ENCODE measurements around the gene PLEKHA6. TPM values are rescaled to one million over a fixed set of nuclear protein-coding genes. Genes with fewer than 3 reads are reported as not detected.

Gene PLEKHA6
- total RNA-seq, 2 donors from 2014 or later: 18.1 to 25.7 TPM

DNA sequence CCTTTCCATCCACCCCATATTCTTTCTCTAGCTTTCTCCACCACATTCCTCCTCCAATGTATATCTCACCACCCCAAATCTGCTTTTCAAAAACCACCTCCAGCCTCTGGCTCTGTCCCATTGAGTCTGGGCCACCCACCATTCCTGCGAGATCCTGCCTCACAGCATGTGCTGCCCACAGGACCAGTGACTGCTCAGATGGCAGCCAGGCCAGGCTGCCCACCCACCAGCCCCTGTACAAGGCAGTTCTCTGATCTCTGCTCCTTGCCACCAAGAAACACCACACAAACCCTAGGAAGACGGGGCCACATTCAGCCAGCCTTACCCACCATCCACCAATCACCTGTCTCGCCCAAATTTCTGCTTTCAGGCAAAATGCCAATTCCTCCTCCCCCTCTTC is 53.7 kb downstream of the PLEKHA6 start:
- H3K36me3 ChIP-seq: no peaks in the 10 kb centered on the region
- no peak for DNase-seq (ENCODE audit: low spot score)
- H3K27ac ChIP-seq: no peak overlapping the region
- no peaks in the 10 kb centered on the region for H3K27me3 ChIP-seq
- TF ChIP-seq, protein P1, sequence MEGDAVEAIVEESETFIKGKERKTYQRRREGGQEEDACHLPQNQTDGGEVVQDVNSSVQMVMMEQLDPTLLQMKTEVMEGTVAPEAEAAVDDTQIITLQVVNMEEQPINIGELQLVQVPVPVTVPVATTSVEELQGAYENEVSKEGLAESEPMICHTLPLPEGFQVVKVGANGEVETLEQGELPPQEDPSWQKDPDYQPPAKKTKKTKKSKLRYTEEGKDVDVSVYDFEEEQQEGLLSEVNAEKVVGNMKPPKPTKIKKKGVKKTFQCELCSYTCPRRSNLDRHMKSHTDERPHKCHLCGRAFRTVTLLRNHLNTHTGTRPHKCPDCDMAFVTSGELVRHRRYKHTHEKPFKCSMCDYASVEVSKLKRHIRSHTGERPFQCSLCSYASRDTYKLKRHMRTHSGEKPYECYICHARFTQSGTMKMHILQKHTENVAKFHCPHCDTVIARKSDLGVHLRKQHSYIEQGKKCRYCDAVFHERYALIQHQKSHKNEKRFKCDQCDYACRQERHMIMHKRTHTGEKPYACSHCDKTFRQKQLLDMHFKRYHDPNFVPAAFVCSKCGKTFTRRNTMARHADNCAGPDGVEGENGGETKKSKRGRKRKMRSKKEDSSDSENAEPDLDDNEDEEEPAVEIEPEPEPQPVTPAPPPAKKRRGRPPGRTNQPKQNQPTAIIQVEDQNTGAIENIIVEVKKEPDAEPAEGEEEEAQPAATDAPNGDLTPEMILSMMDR (IDR thresholded peaks at IDR 0.05): no peak
- H3K4me1 ChIP-seq: peaks cover 0 to 4% of the 10 kb centered on the region in 2 donors
- no peaks in the 10 kb centered on the region for H3K9me3 ChIP-seq
- no peak overlapping the region for H3K4me3 ChIP-seq

DNA sequence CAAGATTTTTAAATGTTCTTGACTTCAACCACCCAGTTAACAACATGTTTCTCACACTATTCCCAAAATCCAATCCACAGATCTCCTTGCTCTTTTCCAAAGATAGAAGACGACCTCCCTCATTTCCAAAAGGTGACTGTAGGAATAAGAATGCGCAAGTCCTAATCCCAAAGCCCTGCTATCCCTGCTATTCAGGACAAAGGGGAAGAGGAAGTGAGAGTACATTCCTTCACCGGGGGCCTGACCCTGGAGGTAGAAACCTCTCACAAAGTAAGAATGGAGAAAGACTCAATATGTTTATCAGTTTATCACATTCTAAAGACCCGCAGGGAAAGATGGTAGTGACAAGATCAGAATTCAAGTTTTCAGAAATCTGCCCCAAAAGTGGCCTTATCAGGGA is 55.7 kb downstream of the PLEKHA6 start:
- no peak overlapping the region for H3K27ac ChIP-seq
- no peak for DNase-seq (ENCODE audit: low spot score)
- H3K36me3 ChIP-seq: no peaks in the 10 kb centered on the region
- H3K4me1 ChIP-seq: peaks cover 0 to 22% of the 10 kb centered on the region in 2 donors
- TF ChIP-seq, protein P1 (IDR thresholded peaks at IDR 0.05): no peak
- no peak overlapping the region for H3K4me3 ChIP-seq
- H3K27me3 ChIP-seq: no peaks in the 10 kb centered on the region
- H3K9me3 ChIP-seq: no peaks in the 10 kb centered on the region

DNA sequence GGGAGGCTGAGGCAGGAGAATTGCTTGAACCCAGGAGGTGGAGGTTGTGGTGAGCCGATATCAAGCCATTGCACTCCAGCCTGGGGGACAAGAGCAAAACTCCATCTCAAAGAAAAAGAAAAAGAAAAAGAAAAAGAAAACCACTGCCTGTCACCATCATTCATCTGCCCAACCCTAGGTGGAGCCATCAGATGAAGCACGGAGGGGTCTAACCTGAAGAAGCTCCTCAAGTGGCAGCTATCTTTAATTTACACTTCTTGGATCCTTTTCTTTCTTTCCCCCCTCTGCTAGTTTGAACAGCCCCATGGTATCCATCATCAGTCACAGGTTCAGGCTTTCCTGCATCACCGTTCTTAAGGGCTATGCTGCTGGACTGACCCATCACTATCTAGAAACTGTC is 57.0 kb downstream of the PLEKHA6 start:
- H3K27ac ChIP-seq: no peak overlapping the region
- TF ChIP-seq, protein P1 (IDR thresholded peaks at IDR 0.05): no peak
- H3K4me1 ChIP-seq: peaks cover 0 to 25% of the 10 kb centered on the region in 2 donors
- no peaks in the 10 kb centered on the region for H3K36me3 ChIP-seq
- DNase-seq (ENCODE audit: low spot score): no peak
- no peak overlapping the region for H3K4me3 ChIP-seq
- H3K9me3 ChIP-seq: no peaks in the 10 kb centered on the region
- H3K27me3 ChIP-seq: no peaks in the 10 kb centered on the region

DNA sequence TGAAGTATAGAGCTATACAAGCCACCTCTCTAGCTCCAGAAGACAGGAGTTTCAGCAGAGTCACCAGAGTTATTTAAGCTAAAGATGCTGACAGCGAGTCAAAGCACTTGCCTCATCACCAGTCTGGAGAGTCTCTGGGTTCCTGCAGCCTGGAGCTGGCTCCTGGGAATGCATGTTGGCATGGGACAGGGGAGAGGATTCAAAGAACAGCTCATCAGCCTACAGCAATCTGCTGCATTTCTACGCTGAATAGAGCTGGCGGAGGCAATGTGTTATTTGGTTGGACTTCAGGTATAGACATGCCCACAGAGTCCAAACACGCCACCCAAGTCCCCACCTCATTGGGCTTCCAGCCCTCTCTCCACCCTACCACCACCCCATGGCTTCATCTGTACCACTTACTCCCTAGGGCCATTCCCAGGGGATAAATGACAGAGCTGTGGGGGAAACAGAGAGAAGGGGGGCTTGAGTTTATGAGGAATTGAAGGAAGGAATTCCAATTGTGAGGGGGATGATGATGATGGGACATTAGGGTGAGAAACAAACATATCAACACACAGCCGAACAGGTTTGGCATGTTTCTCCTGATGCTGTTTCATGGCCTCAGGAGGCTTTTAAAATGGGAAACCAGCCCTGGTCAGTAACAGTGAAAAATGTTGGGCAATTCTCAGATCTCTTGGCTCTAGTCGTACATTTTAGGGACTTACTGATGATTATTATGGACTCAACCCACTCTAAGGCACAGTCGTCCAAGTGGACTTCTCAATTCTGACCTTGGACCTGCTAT is 58.4 kb downstream of the PLEKHA6 start:
- TF ChIP-seq, protein P1 (IDR thresholded peaks at IDR 0.05): no peak
- Histone ChIP-seq H3K4me1 (peaks cover 0 to 34% of the 10 kb centered on the region in 2 donors), H3K27me3 (no peaks in the 10 kb centered on the region), H3K36me3 (no peaks in the 10 kb centered on the region), H3K27ac (peak overlapping the region; percentile 2 to 50), H3K9me3 (no peaks in the 10 kb centered on the region), H3K4me3 (no peak overlapping the region)
- DNase-seq (ENCODE audit: low spot score): no peak

DNA sequence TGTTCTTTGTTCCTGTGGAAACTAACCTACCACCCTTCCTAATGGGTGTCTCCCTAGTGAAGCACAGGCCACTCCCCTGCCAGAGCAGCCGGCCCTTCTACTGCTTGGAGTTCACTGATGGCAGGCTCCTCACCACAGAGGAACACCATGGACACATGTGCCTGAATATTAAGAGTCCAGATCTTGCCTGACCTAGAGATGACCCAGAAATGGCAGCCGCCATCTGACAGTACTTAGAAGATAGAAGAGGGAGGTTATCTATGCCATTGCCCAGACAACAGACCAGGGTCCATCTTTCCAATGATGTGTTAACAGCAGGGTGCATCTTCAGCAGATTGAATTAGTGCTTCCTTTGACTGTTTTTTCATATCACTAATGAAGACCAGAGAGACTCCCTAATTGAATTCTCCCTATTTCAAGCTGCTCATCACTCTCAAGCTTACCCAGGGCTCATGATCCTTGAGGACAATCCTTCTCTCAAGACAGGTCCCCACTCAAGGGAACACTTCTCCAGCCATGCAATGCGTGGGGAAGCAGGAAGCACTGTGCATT is 59.8 kb downstream of the PLEKHA6 start:
- no peak for DNase-seq (ENCODE audit: low spot score)
- Histone ChIP-seq H3K36me3 (no peaks in the 10 kb centered on the region), H3K27ac (peak overlapping the region in 1 of 2 donors; percentile 21), H3K4me3 (no peak overlapping the region), H3K27me3 (no peaks in the 10 kb centered on the region), H3K9me3 (no peaks in the 10 kb centered on the region), H3K4me1 (peaks cover 0 to 45% of the 10 kb centered on the region in 2 donors)
- TF ChIP-seq, protein P1 (IDR thresholded peaks at IDR 0.05): no peak
